ENCODE measurements around the gene KCNQ4. TPM values are rescaled to one million over a fixed set of nuclear protein-coding genes. Genes with fewer than 3 reads are reported as not detected.

KCNQ4 gene
- polyA plus RNA-seq (2012; ENCODE audit: insufficient read depth, insufficient read length, low read depth) = 2.9 TPM

DNA sequence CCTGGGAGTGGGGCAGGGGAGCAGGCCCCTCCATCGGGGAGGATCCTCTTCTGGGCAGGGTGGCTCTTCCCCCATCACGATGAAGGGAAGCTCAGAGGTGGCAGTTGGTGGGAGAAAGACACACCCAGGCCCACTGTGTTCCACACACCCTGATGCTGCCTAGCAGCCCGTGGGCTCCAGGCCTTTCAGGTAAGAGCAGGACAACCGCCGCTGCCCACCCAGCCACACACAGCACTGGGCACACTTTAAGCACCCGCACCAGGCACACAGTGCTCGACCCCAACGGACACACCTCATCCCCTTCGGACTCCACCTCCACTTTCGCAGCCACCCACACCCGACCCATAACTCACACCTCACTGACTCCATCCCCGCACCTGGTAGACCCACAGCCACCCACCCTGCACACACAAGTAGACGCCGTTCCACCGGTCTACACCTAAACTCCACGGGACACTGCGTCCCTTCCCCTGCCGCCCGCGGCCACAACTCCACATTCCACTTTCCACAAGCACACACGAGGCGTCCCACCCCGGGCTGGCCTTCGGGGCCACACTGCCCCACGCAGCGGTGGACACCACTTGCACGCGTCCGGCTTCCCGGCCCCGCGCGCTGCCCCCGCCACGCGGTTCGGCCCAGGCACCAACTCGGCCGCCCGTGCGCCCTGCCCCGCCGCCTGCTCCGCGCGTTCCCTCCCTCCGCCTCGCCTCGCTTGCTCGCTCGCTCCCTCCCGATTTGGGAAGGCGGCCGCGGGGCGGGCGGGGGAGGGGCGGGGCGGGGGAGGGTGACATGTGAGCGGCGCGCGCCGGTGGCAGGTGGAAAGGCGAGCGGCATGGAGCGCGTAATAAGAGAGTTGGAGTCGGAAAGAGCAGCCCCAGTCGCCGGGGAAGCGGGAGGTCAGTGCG lies at the start of gene KCNQ4:
Gene KCNQ4, plus strand, starts transcription at position 787 of the 905 bp plus-strand sequence. CDS start 307 bp downstream, outside the sequence.
- H3K4me3 ChIP-seq (ENCODE audit: low read depth, low read length) = peak within 1 kb of the TSS; percentile 19; the same call in 1 of the 2 replicates
- DNase-seq = peak; percentile 29

GRCh38 chr1:40734882-40735628 lies 48.5 kb upstream of the KCNQ4 start:
- no peak for TF ChIP-seq CTCF (IDR thresholded peaks at IDR 0.05; ENCODE audit: low read depth, low read length)
- Histone ChIP-seq H3K9me3 (no peaks in the 10 kb centered on the region), H3K36me3 (no peaks in the 10 kb centered on the region; the same call in 1 of the 2 replicates), H3K27me3 (no peaks in the 10 kb centered on the region), H3K4me1 (no peaks in the 10 kb centered on the region; the same call in 1 of the 2 replicates), H3K4me3 (ENCODE audit: low read depth, low read length) (no peak overlapping the region)
- DNase-seq = no peak

More for the DNA sequence above, at the start of gene KCNQ4:
- H3K27me3 ChIP-seq = peaks cover 4% of the 10 kb centered on the region
- no peaks in the 10 kb centered on the region for H3K4me1 ChIP-seq
- H3K36me3 ChIP-seq = no peaks in the 10 kb centered on the region
- no peak for TF ChIP-seq CTCF (IDR thresholded peaks at IDR 0.05; ENCODE audit: low read depth, low read length)
- H3K9me3 ChIP-seq = no peaks in the 10 kb centered on the region

DNA sequence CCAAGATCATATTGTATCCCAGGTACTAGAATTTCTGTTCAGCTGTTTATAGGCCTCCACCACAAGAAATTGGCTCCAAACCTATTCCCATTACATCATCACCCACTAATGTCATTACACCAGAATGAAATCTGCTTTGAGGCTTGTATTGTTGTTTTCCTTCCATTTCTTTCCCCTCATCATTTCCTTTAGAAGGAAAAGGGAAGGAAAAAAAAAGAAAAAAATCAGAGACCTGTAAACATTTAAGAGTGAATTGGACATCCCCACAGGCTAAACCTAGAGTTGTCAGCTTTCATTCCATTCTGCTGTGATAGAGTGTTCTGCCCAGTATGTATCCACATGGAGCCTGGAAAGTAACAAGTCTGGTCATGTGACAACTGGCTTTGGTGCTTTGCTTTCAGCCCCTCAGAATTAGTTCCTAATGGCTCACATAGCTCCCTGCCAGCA lies 47.5 kb upstream of the KCNQ4 start:
- H3K27me3 ChIP-seq = no peaks in the 10 kb centered on the region
- H3K4me3 ChIP-seq (ENCODE audit: low read depth, low read length) = no peak overlapping the region
- no peaks in the 10 kb centered on the region; the same call in 1 of the 2 replicates for H3K36me3 ChIP-seq
- TF ChIP-seq CTCF (IDR thresholded peaks at IDR 0.05; ENCODE audit: low read depth, low read length) = no peak
- peak; percentile 9 for DNase-seq
- no peaks in the 10 kb centered on the region for H3K9me3 ChIP-seq
- no peaks in the 10 kb centered on the region; the same call in 1 of the 2 replicates for H3K4me1 ChIP-seq

- H3K4me3 ChIP-seq (ENCODE audit: low read depth, low read length) = no peak overlapping the region
- no peaks in the 10 kb centered on the region; the same call in 1 of the 2 replicates for H3K36me3 ChIP-seq
- H3K4me1 ChIP-seq = no peaks in the 10 kb centered on the region; the same call in 1 of the 2 replicates
Measured at GRCh38 chr1:40738831-40739230, 44.8 kb upstream of the KCNQ4 start.

GRCh38 chr1:40739455-40740008 lies 44.1 kb upstream of the KCNQ4 start:
- no peak for TF ChIP-seq CTCF (IDR thresholded peaks at IDR 0.05; ENCODE audit: low read depth, low read length)
- DNase-seq = no peak
- no peaks in the 10 kb centered on the region; the same call in 1 of the 2 replicates for H3K4me1 ChIP-seq
- H3K4me3 ChIP-seq (ENCODE audit: low read depth, low read length) = no peak overlapping the region
- no peaks in the 10 kb centered on the region; the same call in 1 of the 2 replicates for H3K36me3 ChIP-seq
- H3K27me3 ChIP-seq = no peaks in the 10 kb centered on the region
- H3K9me3 ChIP-seq = no peaks in the 10 kb centered on the region

More at GRCh38 chr1:40738831-40739230, 44.8 kb upstream of the KCNQ4 start:
- Histone ChIP-seq H3K27me3 (no peaks in the 10 kb centered on the region), H3K9me3 (no peaks in the 10 kb centered on the region)
- no peak for DNase-seq
- TF ChIP-seq CTCF (IDR thresholded peaks at IDR 0.05; ENCODE audit: low read depth, low read length) = no peak
